NCI-H2196 (cell line): ENCODE measurements around the gene CCDC50.

Experiments used
- DNase-seq: peaks from one replicate; lab custom pipeline; 2025; ENCODE audit not compliant: unreplicated experiment; lab: John Stamatoyannopoulos, UW

CCDC50 gene

GRCh38 chr3:191345334-191345733 is 16.1 kb downstream of the CCDC50 start:
- DNase-seq: no peak

- DNase-seq: no peak
Observed at GRCh38 chr3:191347228-191347627, 18.0 kb downstream of the CCDC50 start.

- no peak for DNase-seq
Observed at GRCh38 chr3:191348098-191348497, 18.9 kb downstream of the CCDC50 start.

- no peak for DNase-seq
Observed at GRCh38 chr3:191350396-191351090, 21.3 kb downstream of the CCDC50 start.

GRCh38 chr3:191352014-191352413 is 22.8 kb downstream of the CCDC50 start:
- no peak for DNase-seq

GRCh38 chr3:191353022-191353777 is 24.0 kb downstream of the CCDC50 start:
- DNase-seq: no peak

GRCh38 chr3:191355406-191355805 is 26.2 kb downstream of the CCDC50 start:
- DNase-seq: no peak

GRCh38 chr3:191356631-191357439 is 27.6 kb downstream of the CCDC50 start:
- no peak for DNase-seq

GRCh38 chr3:191357909-191358308 is 28.7 kb downstream of the CCDC50 start:
- no peak for DNase-seq

GRCh38 chr3:191358929-191359328 is 29.7 kb downstream of the CCDC50 start:
- DNase-seq: no peak

GRCh38 chr3:191360620-191361019 is 31.4 kb downstream of the CCDC50 start:
- DNase-seq: no peak

- DNase-seq: no peak
Observed at GRCh38 chr3:191361456-191361855, 32.3 kb downstream of the CCDC50 start.

- no peak for DNase-seq
Observed at GRCh38 chr3:191362037-191362436, 32.8 kb downstream of the CCDC50 start.

GRCh38 chr3:191362524-191363090 is 33.4 kb downstream of the CCDC50 start:
- DNase-seq: no peak

GRCh38 chr3:191363221-191363620 is 34.0 kb downstream of the CCDC50 start:
- no peak for DNase-seq

GRCh38 chr3:191366675-191367074 is 37.5 kb downstream of the CCDC50 start:
- DNase-seq: no peak

GRCh38 chr3:191368755-191369615 is 39.8 kb downstream of the CCDC50 start:
- no peak for DNase-seq

- DNase-seq: no peak
Observed at GRCh38 chr3:191369616-191370010, 40.4 kb downstream of the CCDC50 start.

GRCh38 chr3:191372122-191372521 is 42.9 kb downstream of the CCDC50 start:
- no peak for DNase-seq

GRCh38 chr3:191373327-191373726 is 44.1 kb downstream of the CCDC50 start:
- no peak for DNase-seq
